GM10266 (cell line): ENCODE data around the gene GNA12.

Experiments
- DNase-seq: peaks from one replicate; pipeline ENCODE4 v3.0.0; 2012; ENCODE audit errors: extremely low spot score
- CTCF ChIP-seq: IDR thresholded peaks from 2 replicates; pipeline ENCODE4 v1.5.1; 2012; ENCODE audit warnings: mild to moderate bottlenecking, low read depth; ENCODE audit not compliant: control insufficient read depth, insufficient read depth; ENCODE audit errors: missing control alignments

The GNA12 gene

GRCh38 chr7:2773608-2774007 is 70.5 kb downstream of the GNA12 start:
- DNase-seq = no peak
- no peak for TF ChIP-seq CTCF

DNA sequence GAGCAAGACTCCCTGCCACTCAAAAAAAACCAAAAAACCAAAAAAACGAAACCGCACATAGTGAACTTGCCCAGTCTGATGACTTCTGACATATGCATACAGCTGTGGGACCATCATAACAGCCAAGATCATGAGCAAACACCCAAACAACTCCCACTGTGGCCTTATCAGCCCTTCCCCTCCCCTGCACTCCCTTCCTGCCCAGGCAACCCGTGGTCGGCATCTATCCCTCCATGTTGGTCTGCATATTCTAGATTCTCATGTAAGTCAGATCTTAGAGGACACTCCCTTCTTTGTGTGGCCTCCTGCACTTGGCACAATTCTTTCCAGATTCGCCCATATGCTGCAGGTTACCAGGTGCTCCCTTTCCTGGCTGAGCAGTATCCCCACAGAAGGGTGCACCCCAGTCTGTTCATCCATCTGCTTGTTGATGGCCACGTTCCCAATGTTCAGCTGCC is 72.8 kb downstream of the GNA12 start:
- TF ChIP-seq CTCF = no peak
- DNase-seq = no peak

DNA sequence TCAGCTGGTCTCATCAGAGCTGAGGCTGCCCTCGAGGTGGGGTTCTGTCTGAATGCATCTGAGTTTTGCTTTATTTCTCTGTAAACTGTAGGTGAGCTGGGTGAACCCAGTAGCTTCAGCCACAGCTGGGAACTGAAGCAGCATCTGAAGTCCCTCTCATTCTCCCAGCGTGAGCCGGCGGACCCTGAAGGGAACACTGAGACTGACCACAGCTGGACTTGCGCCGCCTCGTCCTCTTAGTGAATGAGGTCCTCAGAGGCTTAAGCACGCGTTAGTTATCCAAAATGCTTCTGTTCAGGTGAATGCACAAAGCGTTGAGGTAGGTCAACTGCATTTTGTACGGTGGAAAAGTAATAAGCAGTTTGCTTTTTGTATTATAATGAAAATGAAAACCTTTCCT is 79.5 kb downstream of the GNA12 start:
- DNase-seq = no peak
- no peak for TF ChIP-seq CTCF

DNA sequence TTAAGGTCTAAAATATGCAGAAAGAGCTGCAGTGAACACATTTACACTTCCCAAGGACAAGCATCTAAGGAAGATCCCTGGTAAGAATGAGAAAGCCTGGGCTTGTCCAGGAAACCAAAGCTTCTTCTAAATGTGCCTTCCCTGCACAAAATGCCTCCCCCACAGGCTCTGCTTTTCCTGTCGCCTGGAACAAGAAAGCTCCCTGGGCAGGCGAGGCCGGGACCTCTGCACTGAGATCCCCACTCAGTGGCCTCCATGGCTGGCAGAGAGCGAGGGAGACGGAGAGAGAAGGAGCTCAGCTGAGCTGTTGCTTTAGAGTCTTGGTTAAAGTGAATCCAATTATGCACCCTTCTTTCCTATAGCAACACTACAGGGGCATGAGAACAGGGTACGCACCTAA is 80.5 kb downstream of the GNA12 start:
- DNase-seq = no peak
- no peak for TF ChIP-seq CTCF

DNA sequence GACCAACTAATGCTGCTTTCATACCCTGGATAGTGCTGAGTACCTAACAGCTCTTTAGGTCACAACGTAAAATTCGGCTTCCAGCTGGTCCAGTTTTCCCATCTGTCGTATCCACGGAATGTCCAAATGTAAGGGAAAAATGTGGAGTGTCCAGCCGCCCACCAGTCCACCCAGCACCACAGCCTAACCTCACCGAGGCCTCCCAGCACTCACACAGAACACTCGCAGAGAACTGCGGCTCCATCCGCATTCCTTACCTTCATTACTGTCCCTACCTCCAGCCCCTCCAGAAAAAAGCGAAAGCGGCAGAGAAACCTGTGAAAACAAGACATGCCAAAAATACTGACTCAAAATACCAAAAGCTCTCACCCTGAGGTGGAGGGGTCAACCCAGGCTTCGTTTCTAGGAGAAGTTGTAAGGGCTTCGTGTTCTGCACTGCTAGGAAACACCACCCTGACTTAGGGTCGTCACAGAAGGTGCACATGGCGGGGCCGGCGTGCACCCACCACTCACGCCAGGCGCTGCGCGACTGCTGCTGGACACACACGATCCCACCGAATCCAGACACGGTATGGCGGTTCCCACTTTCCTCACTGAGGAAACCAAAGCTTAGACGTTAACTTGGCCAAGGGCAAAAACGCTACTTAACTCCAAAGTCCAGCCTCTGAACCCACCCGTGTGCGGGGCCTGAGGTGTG is 82.2 kb downstream of the GNA12 start:
- no peak for DNase-seq
- TF ChIP-seq CTCF = no peak

DNA sequence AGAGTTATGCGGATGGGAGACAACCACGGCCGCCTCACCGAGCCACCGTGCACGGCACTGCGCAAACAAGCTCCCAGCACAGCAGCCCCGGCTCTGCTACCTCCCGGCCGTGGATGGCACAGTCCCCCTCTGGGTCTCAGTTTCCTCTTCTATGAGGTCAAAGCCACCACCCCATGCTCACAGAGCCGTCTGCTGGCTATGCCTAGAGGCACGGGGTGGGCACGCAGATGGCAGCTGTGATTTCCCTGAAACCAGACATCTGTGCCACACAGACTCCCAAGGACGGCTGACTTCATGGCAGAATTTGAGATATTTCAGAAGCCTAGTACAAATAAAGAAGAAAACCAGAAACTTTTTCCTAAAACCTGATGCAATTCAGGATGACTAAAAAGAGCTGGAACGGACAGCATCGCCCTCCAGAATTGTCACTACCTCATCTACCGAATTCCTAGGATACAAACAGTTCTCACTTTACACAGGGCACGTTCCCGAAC is 82.9 kb downstream of the GNA12 start:
- no peak for TF ChIP-seq CTCF
- no peak for DNase-seq

DNA sequence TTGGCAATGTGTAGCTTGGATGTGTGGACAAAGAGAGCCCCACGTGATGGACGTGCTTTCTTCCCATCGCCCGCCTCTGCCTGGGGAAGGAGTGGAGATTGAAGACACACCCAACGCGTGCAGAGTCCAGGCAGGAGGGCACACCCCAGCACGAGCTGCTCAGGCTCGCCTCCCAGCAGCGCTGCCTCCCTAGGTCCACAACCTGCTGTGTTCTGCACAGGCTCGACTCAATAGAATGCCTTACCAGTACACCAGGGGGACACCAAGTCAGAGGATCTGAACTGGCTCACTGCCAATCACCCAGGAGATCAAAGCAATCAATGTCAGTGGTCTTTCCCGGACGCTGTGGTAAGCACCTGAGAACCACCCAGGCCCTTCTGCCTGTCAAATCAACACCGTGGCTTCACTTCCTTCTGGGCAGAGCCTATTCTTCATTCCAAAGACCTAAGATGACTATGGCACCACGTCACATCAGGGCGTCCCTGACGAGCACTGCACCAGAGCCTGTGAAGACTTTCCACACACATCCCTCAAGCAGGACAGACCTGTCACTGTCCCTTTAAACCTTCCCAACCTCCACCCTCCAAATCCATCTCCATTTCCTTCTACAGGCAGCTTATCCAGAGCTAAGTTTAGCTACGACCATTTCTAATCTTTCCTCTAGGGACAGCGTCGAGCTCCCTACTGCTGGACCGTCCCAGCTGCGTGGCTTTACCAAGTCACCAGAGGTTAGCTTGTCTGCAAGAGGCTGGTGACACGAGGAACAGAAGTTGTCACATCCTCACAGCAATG is 83.8 kb downstream of the GNA12 start:
- DNase-seq = no peak
- no peak for TF ChIP-seq CTCF
